GM19099 (cell line): ENCODE measurements around the gene PRSS57.

Source experiments
- POLR2A ChIP-seq: IDR thresholded peaks from 3 replicates; pipeline ENCODE4 v1.6.1; 2011; ENCODE audit warnings: low read depth; ENCODE audit not compliant: insufficient read length; ENCODE audit errors: extremely low read depth

PRSS57 gene

DNA sequence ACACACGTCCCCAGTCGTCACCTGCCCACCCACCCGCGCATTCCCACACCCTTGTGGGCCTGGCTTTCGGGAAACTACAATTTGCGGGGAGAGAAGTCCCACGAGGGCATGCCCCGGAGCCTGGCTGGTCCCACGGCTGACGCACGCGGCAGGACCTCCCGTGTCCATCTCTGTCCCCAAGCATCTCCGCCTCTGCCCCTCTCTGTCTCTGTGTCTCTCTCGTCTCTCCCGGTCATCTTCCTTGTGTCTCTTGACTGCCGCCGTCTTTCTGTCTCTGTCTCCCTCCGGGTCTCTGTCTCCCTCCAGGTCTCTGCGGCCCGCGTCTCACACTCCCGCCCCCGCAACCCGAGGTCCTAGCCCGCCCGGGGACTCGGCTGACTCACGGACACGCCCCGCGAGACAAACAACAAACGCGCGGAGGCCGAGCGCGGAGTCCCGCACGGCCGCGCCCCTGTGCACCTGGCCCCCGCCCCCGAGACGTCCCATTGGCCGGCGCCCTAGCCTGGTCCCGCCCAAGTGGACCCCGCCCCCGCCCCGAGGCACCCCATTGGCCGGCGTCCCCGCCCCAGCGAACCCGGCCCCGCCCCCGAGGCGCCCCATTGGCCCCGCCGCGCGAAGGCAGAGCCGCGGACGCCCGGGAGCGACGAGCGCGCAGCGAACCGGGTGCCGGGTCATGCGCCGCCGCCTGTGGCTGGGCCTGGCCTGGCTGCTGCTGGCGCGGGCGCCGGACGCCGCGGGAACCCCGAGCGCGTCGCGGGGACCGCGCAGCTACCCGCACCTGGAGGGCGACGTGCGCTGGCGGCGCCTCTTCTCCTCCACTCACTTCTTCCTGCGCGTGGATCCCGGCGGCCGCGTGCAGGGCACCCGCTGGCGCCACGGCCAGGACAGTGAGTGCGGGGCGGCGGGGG lies 55.7 kb downstream of the PRSS57 start, which contains the start of gene FGF22:
Gene FGF22, plus strand, starts transcription at position 627 of the 908 bp plus-strand sequence. Its CDS starts 47 bp downstream, at position 674.
- TF ChIP-seq POLR2A = no peak

DNA sequence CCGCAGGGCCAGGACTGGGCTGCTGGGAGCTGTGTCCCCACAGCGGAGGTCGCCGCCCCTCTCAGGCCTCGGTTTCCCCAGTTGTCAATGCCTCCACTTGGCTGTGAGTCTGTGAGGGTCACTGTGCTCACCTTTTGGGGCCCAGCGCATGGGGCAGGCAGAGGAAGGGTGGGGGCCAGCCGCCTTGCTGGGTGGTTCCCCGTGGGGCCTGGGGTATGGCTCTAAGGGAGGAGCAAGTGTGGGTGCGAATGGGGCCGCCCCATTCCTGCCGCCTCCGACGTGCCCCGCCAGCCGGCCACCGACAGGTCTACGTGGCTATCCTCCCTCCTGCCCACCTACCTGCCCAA lies 56.4 kb downstream of the PRSS57 start:
- no peak for TF ChIP-seq POLR2A
